Activated CD4-positive, alpha-beta T cell treated with anti-CD3 and anti-CD28 coated beads for 1 hour (primary cell): ENCODE measurements around the gene S100A5.
"Not testable (repeated sequence)": the region's sequence is repeated elsewhere in the genome, so short reads cannot be mapped to it uniquely, and the experiment has no call there.

ENCODE experiments used
- DNase-seq: peaks from one replicate; pipeline ENCODE4 v3.0.0-alpha.2; 2020

Gene S100A5

GRCh38 chr1:153532181-153532580 is 8.6 kb downstream of the S100A5 start:
- DNase-seq = peak; percentile 15

- DNase-seq = no peak
Measured at GRCh38 chr1:153531638-153532037, 9.1 kb downstream of the S100A5 start.

GRCh38 chr1:153527683-153528040 is 13.1 kb downstream of the S100A5 start:
- DNase-seq = no peak

GRCh38 chr1:153527023-153527682 is 13.6 kb downstream of the S100A5 start:
- no peak for DNase-seq

- no peak for DNase-seq
Measured at GRCh38 chr1:153526132-153526543, 14.6 kb downstream of the S100A5 start.

GRCh38 chr1:153525088-153525728 is 15.5 kb downstream of the S100A5 start:
- DNase-seq = no peak

- DNase-seq = not testable (repeated sequence)
Measured at GRCh38 chr1:153522353-153523048, 18.2 kb downstream of the S100A5 start.

GRCh38 chr1:153521808-153522207 is 18.9 kb downstream of the S100A5 start:
- DNase-seq = not testable (repeated sequence)

- DNase-seq = no peak
Measured at GRCh38 chr1:153520818-153521476, 19.8 kb downstream of the S100A5 start.

GRCh38 chr1:153520137-153520691 is 20.5 kb downstream of the S100A5 start:
- not testable (repeated sequence) for DNase-seq

- DNase-seq = no peak
Measured at GRCh38 chr1:153519242-153519641, 21.5 kb downstream of the S100A5 start.

GRCh38 chr1:153515504-153516394 is 25.0 kb downstream of the S100A5 start:
- no peak for DNase-seq

GRCh38 chr1:153513666-153514065 is 27.1 kb downstream of the S100A5 start:
- no peak for DNase-seq

GRCh38 chr1:153513023-153513422 is 27.7 kb downstream of the S100A5 start:
- DNase-seq = no peak

GRCh38 chr1:153510984-153511410 is 29.7 kb downstream of the S100A5 start:
- peak; percentile 65 for DNase-seq

- DNase-seq = peak; percentile 43
Measured at GRCh38 chr1:153509729-153510354, 30.9 kb downstream of the S100A5 start.

- DNase-seq = no peak
Measured at GRCh38 chr1:153509036-153509435, 31.7 kb downstream of the S100A5 start.

- no peak for DNase-seq
Measured at GRCh38 chr1:153507926-153508583, 32.7 kb downstream of the S100A5 start.

- no peak for DNase-seq
Measured at GRCh38 chr1:153506831-153507413, 33.8 kb downstream of the S100A5 start.

- DNase-seq = no peak
Measured at GRCh38 chr1:153506386-153506785, 34.3 kb downstream of the S100A5 start.

GRCh38 chr1:153505576-153505975 is 35.2 kb downstream of the S100A5 start:
- no peak for DNase-seq
